IPS DF 4.7 (cell line): ENCODE data around the gene SNRNP48.

Source experiments
- DNase-seq: peaks from one replicate; pipeline ENCODE4 v3.0.0-alpha.2; 2013; ENCODE audit warnings: low spot score; ENCODE audit errors: extremely low read depth

Gene SNRNP48

DNA sequence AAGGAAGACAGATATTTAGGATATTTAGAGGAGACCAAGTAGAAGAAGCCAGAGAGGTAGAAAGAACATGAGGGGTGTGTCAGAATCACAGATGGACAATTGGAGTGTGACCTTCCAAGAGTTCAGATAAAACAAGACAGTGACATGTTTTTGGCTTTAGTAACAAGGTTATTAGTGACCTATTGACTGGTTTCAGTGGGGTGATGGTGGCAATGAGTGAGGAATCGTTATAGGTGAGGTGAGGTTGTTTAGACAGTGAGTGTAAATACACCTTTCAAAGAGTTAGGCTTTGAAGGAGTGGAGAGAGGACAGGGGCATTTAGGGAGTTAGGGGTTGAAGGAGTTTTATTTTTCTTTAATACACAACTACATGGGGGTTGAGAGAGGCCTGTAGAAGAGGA, 3.2 kb downstream of the SNRNP48 start:
- DNase-seq = no peak

DNA sequence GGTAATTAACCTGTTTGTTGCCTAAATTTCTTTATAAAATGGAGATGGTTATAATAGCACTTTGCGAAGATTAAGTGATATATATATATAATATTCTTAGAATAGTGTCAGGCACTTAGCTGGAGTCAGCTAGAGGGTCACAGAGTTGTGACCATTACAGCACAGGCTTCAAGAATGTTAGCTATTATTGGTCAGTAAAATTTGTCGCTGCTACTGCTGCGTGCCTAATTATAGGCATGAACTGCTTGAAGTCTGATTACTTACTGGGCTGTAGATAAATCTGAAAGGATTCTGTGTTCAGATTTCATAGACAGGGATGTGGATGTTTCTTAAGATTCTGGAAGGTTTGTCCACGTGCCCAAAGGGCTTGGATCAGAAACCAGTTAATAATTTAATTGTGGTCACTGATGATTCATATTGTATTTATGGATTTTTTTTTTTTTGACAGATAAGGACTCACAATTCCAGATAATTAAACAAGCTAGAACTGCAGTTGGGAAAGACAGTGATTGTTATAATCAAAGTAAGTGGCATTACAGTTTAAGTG, 4.7 kb downstream of the SNRNP48 start:
- no peak for DNase-seq

DNA sequence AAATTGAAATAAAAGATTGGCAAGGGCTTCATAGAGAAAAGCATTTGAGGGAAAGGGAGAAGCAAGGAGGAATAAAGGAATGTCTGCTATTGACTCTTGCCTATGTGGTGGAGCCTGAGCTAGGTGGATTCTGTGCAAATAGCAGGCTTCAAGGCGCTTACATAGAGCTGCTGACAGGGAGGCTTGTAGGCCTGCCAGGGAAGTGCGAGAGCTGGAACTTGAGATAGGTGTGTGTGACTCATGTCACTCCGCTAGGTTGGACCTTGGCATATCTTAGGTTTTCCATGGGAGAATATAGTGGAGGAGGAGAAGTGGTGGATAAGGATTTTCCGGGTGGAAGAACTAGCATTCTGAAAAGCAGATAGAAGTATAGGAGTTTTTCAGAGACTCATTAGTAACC, 14.0 kb downstream of the SNRNP48 start:
- no peak for DNase-seq

DNA sequence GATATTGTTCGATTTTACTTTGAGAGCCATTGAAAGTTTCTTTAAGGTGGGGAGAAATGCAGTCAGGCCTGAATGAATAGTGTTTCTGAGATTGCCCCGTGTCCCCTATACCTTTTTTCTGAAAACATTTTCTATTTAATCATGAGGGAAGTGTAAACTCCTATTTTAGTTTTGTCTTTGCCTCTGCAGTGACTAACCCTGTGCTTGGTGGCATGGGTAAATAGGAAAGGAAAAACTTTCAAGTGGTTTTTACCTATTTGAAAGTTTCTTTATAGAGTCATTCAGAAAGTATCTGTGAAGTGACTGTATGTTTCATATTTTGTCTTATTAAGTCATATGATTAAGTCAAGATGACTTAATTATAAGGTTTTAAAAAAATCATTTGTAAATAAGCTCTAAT, 14.5 kb downstream of the SNRNP48 start:
- DNase-seq = no peak

DNA sequence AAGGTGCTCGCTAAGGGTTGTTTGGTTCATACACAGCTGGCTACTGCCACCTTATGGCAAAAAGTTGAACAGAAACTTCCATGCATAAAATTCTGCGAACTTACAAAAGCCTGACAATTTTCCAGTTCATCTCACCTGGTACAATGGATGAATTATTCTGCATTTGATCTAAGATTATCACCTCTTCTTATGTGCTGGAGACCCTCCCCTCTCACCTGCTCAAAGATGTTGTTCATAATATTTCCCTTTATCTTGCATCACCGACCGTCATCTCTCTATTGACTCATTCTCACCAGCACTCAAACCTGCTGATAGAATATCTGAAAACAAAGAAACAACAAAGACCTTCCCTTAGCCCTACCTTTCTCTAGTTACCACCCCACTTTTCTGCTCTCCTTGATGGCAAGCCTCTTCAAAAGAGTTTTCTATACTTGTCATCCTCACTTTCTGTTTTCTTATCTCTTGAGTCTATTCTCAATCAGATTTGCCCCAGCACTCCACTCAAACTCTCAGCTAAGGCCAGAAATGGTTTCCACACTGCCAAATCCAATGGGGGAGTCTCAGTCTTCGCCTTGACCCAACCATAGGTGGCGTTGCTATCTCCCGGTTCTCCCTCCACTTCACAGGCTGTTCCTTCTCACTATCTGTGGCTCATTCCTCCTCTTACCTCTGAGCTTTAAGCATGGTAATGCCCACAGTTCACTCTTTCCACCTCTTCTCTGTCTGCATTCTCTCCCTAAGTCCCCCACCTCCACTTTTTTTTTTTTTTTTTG, 25.8 kb downstream of the SNRNP48 start:
- no peak for DNase-seq

DNA sequence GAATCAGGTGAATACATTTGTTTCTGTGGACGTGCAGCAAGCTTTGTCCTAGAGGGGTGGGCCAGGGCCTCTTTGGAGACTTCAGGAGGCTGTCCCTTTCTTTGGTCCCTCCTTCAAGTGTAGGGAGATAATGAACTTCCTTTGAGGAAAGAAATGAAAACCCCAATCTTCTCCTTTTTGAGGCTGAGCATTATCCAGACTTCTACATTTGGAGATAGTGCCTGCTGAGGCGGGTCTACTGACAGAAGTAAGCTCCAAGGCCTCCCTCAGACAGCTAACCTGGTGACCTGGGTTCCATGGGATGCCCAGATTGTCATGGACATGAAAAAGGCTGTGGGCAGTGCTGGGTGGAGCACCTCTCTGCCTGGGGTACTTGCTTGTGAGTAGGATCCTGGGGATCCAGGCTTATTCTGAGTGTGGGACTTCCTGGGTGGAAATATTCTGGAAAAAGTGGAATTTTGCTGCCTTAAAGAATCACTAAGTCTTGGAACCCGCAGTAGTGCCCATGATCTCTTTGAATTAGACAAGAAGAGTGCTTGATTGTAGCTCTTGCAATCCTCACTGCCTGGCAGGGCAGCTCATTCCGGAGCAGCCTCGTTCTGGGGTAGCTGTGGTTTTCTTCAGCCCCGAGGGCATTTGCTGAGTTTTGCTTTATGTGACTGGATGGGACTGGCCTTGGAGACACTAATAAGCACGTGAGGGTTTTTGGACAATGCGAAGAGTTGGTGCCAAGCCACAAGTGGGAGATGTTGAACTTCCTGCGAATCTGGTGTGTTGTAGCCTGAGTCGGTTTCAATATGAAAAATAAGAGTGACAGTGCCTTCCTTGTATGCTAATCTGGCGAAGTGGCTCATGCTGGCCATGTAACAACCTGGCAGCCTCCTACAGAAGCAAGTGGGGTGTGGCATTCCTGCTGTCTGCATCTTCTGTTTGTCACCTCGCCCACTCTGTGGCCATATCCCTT, 28.1 kb downstream of the SNRNP48 start:
- no peak for DNase-seq

DNA sequence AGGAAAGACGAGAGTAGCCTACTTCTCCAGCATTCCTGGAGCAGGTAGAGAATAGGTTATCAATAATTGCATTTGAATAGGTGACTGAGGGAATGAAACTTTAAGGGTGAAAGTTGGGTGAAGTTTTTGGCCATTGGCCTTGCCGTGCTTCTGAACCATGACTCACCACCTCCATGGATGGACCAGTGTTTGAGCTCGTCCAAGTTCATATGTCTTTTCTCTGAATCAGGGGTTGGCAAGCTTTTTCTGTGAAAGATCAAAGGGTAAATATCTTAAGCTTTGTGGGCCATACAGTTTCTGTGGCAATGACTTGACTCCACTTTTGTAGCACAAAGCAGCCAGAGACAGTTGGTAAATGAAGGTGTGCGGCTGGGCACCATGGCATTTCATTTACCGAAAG, 31.8 kb downstream of the SNRNP48 start:
- DNase-seq = no peak

DNA sequence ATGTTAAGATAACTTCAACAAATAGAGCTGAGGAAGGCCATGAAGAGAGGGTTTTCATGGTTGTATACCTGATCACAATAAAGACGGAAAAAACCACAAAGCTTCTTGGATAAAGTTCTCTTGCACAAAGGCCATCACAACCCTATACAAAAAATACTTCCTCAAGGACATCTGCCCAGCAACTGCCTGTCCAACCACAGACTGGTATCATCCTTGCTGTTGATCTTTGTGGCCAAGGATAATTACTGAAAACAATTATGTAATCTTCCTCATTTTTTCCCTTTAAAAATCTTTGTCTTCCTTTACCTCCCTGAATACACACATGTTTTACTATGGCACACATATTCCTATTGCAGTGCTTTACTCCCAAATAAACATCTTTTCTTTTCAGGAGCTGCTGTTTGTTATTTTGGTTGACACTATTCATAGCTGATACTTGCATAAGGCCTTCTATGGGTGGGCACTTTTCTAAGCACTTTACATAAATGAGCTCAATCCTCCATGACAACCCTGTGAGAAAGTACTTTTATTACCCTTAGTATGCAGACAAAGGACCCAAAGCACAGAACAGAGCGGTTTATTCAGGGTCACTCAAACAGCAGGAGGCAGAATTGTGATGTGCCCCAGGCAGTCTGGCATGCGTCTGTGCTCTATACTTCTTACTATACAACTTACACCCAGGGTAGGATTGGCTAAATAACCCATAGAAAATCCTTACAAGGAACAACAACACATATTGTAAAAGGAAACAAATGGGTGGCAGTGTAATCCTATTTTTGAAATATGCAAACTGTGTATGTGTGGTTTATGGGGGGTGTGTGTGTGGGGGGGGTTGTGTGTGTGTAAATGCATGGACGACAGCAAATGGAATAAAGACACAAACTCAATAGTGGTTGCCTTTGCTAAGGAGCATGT, 35.1 kb downstream of the SNRNP48 start:
- no peak for DNase-seq

DNA sequence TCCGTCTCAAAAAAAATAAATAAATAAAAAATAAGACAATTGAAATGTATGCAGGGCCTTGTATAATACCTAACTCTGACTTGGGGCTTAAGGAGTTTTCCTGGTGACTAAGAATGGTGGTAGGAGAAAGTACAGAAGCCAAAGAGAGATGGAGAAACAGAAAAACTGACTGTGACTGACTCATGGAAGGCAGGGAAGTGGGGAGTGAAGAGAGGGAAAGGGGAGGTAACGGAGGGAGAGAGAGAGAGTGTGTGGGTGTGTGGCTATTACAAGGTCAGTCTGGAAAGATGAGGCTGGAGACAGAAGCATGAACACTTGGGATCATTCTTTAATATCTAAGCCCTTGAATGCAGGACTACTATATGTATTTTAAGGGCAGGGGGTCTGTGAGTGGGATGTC, 38.5 kb downstream of the SNRNP48 start:
- DNase-seq = no peak

DNA sequence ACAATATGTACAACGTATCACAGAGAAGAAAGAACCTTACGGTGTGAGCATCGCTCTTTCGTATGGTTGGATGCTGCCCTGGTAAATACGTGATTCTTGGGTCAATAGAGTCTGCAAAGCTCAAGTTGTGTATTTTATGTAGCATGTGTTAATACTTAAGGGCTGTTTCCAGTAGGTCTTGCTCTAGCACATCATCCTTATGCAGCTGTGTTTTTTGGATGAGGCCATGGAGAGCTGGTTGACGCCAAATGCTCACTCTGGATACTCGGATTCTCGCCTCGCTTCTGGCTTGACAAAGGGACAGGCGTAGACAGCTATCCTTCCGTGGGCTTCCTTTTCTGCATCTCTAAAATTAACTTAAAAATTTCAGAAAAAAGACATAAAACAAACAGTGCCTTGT, 38.9 kb downstream of the SNRNP48 start:
- DNase-seq = no peak

DNA sequence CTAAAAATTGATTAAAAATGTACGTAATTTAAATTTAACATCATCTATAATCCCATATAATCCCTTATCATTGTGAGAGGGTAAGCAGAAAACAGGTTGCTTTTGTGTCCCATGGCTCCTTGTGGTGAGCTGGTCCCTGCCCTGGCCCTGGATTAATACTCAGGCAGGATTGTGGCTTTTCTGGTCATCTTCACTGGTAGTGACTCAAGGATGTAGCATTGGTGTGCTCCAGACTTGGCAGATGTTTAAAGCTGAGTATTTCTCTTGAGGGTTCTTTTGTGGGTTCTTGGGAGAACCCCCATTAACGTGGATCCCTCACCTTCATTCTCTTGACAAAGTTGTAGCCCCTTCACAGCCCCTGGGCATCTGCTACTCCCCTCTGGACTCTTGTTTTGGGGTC, 39.3 kb downstream of the SNRNP48 start:
- DNase-seq = no peak

DNA sequence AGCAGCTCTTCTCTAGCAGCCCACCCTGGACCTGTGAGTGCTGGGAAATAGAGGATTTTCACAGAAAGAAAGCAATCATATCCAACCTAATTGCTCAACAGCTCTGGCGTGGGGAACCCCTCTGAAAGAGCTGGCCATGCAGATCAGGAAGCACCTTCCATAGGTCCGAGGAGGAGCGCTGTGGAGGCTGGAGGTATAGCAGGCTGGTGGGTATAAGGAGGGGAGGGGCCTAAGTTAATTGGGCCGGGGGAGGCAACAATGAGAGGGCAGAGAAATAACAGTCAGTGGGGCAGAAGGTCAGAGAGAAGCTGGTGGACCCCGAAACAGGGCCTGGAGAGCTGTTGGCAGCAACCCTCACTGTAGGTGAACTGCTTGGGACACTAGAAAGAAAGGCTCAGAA, 40.8 kb downstream of the SNRNP48 start:
- no peak for DNase-seq

DNA sequence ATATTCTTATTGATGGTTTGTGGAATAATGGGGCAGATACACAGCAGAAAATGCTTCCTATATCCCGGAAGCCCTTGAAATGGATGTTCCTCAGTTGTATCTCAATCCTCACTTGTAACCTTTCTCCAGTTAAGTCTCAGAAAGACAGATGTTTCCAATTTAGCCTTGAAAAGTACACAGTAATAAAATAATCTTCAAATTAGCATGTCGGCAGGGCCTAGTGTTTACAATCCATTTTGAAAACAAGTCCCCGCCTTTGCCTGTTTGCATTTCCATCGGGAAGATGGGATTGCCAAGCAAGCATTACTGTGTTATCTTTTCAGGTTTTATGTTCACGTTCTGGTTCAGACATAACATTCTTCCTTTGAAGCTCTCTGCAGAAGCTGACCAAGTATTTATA, 41.5 kb downstream of the SNRNP48 start:
- DNase-seq = no peak

DNA sequence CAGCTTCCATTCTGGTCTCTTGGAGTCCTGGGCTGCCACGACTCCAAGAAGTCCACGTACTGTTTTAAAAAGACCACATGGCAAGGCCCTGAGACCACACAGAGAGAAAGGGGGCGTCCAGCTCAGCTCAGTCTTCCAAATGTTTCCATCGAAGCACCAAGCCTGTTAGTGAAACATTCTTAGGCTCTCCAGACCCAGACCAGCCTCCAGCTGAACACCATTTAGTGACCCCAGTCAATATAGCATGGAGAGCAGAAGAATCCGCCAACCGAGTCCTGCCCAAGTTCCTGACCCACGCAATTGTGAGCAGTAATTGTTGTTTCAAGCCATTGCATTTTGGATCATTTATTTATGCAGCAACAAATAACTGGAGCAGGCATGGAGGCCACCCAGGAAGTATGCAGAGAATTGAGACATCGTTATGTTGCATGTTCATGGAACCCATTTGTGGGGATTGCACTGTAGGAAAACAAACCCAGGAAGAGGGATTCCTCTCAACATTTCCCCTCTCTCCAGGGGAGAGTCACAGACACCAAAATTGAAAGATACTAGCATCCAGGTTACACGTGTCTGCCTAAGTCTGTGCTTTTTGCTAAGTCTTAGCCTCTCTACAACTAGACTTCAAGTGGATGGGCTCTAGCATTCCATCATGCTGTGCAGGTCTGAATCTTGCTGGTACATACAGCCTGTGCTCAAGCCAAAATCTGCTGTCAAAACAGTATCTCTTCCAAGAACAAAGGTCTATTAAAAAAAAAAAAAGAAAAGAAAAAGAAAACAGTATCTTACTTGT, 42.7 kb downstream of the SNRNP48 start:
- DNase-seq = no peak

DNA sequence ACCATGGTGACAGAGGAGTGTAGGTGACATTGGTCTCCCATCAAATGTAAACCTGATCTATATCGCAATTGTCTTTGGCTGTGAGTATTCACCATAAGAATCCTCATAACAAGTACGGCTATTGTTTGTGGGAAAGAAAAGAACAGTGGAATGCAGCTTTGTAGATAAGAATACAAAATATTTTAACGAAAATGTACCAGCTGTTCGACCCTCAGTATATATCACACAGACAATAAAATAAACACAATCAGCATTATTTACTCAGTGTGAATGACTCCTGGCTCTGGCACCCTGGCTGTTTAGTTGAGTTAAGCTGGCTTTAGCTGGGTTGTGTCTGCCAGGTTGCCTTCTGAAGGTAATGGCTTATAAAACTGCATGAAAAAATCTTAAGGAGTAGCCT, 43.4 kb downstream of the SNRNP48 start:
- no peak for DNase-seq

DNA sequence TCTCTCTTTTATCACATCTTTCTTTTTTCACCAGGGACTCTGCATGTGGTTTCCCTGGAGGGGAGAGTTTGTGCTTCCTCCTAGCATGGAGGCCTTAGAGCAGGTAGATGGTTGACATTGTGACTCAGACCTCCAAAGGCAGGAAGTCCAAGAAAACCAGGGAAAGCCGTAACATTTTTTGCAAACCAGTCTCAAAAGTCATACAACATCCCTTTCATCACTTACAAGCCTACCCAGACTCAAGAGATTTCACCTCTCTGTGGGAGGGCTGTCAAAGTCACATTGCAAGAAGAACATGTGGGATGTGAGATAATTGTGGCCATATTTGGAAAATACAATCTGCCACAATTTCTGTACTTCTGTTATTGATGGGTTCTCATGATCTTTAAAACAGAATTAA, 46.2 kb downstream of the SNRNP48 start:
- no peak for DNase-seq

DNA sequence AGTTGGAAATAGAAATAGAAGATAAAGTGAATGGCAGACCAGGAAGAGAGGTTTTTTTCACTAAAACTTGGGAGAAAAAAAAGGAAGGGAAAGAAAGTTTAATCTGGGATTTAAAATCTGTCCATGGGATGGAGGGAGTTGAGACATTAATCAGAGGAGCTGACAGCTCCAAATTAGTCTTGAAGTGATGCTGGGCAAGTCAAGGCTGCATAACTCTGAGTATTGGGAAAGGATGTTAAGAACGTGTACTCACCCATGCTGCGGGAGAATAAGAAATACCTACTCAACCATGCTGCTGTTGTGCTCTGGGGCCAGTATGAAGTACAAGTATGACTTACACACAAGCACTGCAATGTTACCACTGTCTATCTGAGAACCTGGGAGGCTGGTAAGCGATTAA, 47.5 kb downstream of the SNRNP48 start:
- DNase-seq = no peak

DNA sequence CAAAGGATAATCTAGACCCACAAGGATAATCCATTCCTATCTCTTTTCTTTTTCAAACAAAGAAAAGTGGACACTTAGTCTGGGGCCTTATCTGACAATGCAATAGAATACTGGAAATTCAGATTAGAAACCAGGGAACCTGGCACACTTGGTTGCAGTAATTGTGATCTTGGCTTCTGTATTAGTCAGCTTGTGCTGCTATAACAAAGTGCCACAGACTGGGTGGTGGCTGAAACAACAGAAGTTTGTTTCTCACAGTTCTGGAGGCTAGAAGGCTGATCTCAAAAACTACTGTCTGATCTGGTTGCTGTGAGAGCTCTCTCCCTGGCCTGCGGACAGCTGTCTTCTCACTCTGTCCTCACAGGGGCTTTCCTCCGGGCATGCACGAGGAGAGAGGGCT, 49.4 kb downstream of the SNRNP48 start:
- no peak for DNase-seq

DNA sequence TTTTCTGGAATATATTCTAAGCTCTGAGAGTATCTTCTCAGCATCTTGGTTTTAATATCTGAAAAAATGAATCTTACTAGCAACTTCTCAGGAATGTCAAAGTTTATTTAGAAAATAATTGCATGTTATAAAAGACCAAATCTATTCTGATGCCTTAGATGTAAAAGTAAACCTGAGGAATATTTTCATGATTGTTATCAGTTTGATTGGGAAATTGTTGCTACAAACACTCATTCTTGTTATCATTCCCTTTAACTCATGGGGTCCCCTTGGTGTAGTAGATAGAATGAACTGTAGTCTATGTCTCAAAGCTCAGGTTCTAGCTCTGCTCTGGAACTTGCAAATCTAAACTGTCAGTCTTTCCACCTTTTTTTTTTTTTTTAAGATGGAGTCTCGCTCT, 50.0 kb downstream of the SNRNP48 start:
- DNase-seq = no peak
